ENCODE results near the gene FOXK2. TPM values are rescaled to one million over a fixed set of nuclear protein-coding genes. Genes with fewer than 3 reads are reported as not detected.
A peak's percentile ranks its signal among the peaks of the same experiment; 100 is the strongest.

FOXK2 gene
- 56.4 and 60.4 TPM in 2 replicates for total RNA-seq

- CTCF ChIA-PET = interaction anchor here (1.1 to 1.6 kb wide), 2 partner anchors 13 to 25 kb away, joined by 3 read pairs; no protein-coding TSS in a partner anchor
- Mint-ChIP-seq H3K27ac (peak within 1 kb of the TSS; percentile 89), H3K4me1 (peaks cover 25% of the 10 kb centered on the region), H3K4me3 (peak within 1 kb of the TSS; percentile 86), H3K36me3 (ENCODE audit: low read depth) (peaks cover 7% of the 10 kb centered on the region), H3K27me3 (no peaks in the 10 kb centered on the region), H3K9me3 (no peaks in the 10 kb centered on the region)
- POLR2A ChIA-PET = interaction anchor here (0.6 to 2.8 kb wide), 16 partner anchors 8 to 346 kb away, joined by 3 to 43 read pairs (median 4); partner anchors contain the start of genes NARF and OGFOD3
- peak; percentile 99 for DNase-seq
- ATAC-seq (ENCODE audit: low read depth) = peak; percentile 96
- intact Hi-C loops (cut with micrococcal nuclease) = loop anchor here (1.0 to 5.0 kb wide), 4 partner anchors 25 to 70 kb away; partner anchors contain the start of gene NARF
- TF ChIP-seq CTCF (IDR thresholded peaks at IDR 0.05) = no peak
These were observed at the start of gene FOXK2 for GRCh38 chr17:82518826-82519810. FOXK2 (plus strand) TSS chr17:82519732; CDS start chr17:82519889, 157 bp downstream.

- no peak for TF ChIP-seq CTCF (IDR thresholded peaks at IDR 0.05)
- POLR2A ChIA-PET = interaction anchor here (0.9 kb wide), 1 partner anchor 26 kb away, joined by 4 read pairs; no protein-coding TSS in a partner anchor
These were observed 49.5 kb upstream of the FOXK2 start for GRCh38 chr17:82470065-82470464.

GRCh38 chr17:82474223-82475010 lies 45.1 kb upstream of the FOXK2 start:
- H3K27ac Mint-ChIP-seq = no peak overlapping the region
- no peak for TF ChIP-seq CTCF (IDR thresholded peaks at IDR 0.05)
- intact Hi-C loops (cut with micrococcal nuclease) = no loop called here
- H3K9me3 Mint-ChIP-seq = no peaks in the 10 kb centered on the region
- H3K4me3 Mint-ChIP-seq = no peak overlapping the region
- H3K4me1 Mint-ChIP-seq = no peaks in the 10 kb centered on the region
- ATAC-seq (ENCODE audit: low read depth) = no peak
- CTCF ChIA-PET = no interaction called here
- H3K27me3 Mint-ChIP-seq = no peaks in the 10 kb centered on the region
- no peak for DNase-seq
- POLR2A ChIA-PET = interaction anchor here (0.5 to 1.0 kb wide), 3 partner anchors 14 to 968 kb away, joined by 3 read pairs; partner anchors contain the start of gene FN3KRP
- H3K36me3 Mint-ChIP-seq (ENCODE audit: low read depth) = peaks cover 63% of the 10 kb centered on the region

More at GRCh38 chr17:82470065-82470464, 49.5 kb upstream of the FOXK2 start:
- H3K27me3 Mint-ChIP-seq = no peaks in the 10 kb centered on the region
- DNase-seq (no peak), ATAC-seq (ENCODE audit: low read depth) (no peak)
- H3K4me1 Mint-ChIP-seq = no peaks in the 10 kb centered on the region
- CTCF ChIA-PET = no interaction called here
- no peak overlapping the region for H3K27ac Mint-ChIP-seq
- peaks cover 71% of the 10 kb centered on the region for H3K36me3 Mint-ChIP-seq (ENCODE audit: low read depth)
- H3K4me3 Mint-ChIP-seq = no peak overlapping the region
- H3K9me3 Mint-ChIP-seq = no peaks in the 10 kb centered on the region
- intact Hi-C loops (cut with micrococcal nuclease) = no loop called here

GRCh38 chr17:82475458-82475857 lies 44.1 kb upstream of the FOXK2 start:
- no peak for TF ChIP-seq CTCF (IDR thresholded peaks at IDR 0.05)
- no peak for ATAC-seq (ENCODE audit: low read depth)
- Mint-ChIP-seq H3K4me3 (no peak overlapping the region), H3K4me1 (no peaks in the 10 kb centered on the region), H3K27me3 (no peaks in the 10 kb centered on the region), H3K27ac (no peak overlapping the region), H3K36me3 (ENCODE audit: low read depth) (peaks cover 68% of the 10 kb centered on the region), H3K9me3 (no peaks in the 10 kb centered on the region)
- DNase-seq = no peak
- intact Hi-C loops (cut with micrococcal nuclease) = no loop called here
- ChIA-PET CTCF (no interaction called here), POLR2A (interaction anchor here (0.6 kb wide), 2 partner anchors 207 to 969 kb away, joined by 3 read pairs; no protein-coding TSS in a partner anchor)

Measured in activated B cell treated with CpG ODN at 0.5 μM for 24 hours (primary cell).